GM18502 (cell line): ENCODE data around the gene DIPK1C.

Source experiments
- ATAC-seq: cut with Tn5 transposase; IDR thresholded peaks from one replicate; pipeline ENCODE4 v1.9.1; 2021; ENCODE audit warnings: mild to moderate bottlenecking; ENCODE audit not compliant: unreplicated experiment, poor library complexity

Gene DIPK1C

DNA sequence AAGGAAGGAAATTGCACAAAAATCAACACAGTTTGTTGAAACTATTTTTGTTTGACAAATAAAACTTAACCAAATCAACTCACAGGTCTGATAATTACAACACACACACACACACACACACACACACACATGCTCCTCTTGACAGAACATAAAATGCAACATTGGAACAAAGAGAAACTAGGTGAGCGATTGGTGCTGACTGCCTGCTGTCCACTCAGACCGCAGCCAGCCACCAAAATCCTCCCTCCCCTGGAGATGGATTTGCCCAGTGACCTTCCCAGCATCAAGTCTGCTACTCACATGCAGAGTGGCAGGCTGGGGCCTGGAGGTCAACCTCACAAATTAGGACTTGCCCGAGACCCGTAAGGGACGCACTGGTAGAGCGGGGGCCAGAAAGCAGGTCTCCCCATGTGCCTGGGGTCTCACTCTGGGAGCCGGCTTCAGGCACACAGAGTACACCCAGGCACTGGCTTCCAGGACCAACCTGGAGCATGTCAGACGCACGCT lies 61.4 kb downstream of the DIPK1C start:
- ATAC-seq, result no peak

DNA sequence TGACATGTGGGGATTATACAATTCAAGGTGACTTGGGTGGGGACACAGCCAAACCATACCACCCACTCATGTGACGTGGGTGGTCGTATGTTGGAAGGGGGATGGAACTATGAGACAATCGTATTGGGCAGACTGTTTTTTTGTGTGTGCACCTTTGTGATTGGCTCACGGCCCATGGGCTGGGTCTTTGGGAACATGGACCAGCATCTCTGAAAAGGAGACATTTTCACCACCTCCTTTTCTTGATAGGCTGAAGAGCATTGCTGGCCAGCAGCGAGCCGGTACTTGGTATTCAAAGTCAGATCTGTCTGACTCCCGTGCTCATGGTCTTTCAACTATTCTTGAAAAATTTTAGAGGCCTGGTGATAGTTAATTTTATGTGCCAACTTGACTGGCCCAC lies 62.1 kb downstream of the DIPK1C start:
- no peak for ATAC-seq

DNA sequence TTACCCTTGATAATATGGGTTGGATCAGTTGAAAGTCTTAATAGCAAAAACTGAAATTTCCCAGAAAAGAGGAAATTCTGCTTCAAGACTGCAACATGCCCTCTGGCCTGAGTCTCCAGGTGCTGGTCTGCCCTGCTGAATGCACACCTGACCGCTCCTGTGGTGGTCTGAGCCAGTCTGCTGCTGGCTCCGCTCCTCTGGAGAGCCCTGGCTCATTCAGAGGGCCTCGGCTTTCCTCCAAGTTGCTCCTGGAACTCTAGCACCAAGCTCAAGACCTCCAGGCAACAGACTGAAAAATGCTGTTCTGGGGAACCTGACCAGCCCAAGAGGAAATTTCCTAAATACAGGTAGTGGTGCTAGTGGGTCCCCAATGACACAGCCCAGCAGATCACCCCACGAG lies 64.8 kb downstream of the DIPK1C start:
- no peak for ATAC-seq

DNA sequence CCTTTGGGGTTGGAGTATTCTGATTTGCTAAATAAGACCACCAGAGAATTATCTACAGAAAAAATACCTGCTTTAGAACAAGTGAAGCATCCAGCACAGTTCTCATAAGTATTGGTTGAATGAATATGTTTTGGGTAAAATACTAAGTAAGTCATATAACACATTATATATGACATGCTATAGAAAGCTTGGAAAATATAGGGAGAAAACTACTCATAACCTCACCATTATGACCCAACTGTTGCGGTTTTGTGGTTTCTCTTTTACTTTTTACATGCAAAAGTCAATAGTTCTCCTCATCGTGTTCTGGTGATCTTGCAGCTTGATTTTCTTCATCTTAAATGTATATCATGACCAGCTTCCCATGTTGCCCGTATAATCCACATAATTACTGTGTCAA lies 66.2 kb downstream of the DIPK1C start:
- no peak for ATAC-seq

DNA sequence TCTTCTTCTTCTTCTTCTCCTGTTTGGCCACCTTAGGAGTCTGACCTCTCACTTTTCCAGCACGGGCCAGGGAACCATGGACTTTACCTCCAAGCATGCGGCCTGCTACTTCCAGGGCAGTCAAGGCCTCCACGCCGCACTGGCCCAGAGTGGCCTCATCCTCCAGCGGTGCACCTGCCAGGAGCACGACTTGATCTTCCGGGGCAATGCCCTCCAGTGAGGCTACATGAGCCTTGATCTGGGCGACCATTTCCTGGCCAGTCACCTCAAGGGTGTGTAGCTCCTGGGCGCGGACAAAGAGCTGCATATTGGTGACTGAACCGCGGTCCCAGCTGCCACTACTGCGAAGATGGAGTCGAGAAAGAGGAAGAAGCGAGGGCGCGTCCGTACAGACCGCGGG lies 67.1 kb downstream of the DIPK1C start:
- no peak for ATAC-seq

DNA sequence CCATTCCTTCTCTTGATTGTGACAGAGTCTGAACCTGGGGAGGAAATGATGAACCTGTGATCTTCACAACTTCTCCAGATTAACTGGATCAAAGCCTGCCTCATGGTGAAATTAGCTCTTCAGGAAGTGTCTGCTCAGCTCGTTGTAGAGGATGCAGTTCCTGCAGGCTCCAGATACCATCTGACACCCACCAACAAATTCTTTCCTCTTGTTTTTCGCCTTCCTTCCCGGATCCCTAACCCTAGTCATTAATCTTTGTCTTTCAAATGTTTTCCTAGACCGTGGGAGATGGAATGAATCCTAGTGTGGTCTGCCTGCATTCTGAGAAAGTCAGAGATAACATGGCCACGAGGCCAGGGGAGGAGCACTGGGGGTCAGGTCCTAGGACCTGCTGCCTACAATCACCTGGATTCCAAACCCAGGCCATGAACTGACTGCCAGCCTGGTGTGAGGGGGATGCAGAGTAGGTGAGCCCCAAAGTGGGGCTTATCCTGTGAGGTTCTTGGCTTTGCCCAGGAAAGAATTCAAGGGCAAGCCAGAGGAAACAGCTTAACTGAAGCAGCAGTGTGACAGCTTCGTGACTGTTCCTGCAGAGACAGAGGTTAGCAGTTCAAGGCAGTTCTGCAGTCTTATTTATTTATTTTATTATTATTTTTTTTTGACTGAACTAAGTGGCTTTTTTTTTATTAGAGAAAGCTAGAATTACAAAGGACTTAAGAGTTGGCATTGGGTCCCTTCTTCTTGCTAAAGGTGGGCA lies 67.8 kb downstream of the DIPK1C start:
- no peak for ATAC-seq

DNA sequence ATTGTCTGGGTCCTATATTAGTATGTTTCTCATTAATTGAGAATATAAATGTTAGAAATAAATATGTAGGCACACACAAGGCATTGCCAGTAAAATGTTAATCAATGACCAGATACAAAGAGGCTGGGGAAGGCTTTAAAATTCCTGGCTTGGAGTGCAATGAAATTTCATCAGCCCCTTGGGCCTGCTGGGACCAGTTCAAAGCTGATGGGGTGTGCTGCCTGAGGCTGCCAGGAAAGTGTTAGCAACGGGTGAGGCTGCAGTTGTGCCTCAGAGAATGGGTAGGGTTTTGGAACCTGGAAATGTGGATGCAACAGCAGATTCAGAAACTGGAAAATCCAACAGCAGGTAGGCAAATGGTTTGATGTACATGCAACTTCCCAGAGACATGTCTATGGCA lies 68.9 kb downstream of the DIPK1C start:
- ATAC-seq, result no peak

DNA sequence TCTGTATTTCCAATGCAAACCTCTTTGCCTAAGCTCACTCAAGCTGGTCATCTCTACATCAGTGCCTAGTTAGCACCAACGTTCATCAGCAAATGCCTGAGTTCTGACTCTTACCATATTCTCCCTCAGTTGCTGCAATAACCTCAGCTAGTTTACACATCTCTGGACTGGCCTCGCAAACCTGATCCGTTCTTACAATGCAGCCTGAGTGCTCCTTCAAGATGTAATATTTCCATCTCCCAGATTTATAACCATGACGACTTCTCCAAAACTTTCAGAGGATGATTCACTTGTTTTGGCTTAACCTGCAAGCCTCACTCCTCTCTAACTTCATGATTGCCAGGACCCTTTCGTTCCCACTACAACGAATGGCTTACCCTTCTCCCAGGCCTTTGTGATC lies 69.7 kb downstream of the DIPK1C start:
- ATAC-seq, result no peak
